Erythroblast (primary cell): ENCODE results near the gene SESN1.

Experiments used
- GATA1 ChIP-seq: IDR thresholded peaks from 2 replicates; pipeline ENCODE4 v1.6.1; 2011; ENCODE audit warnings: low read depth, mild to moderate bottlenecking, control low read depth, low read length, moderate library complexity
- POLR2A ChIP-seq: IDR thresholded peaks from 2 replicates; pipeline ENCODE4 v1.6.1; 2011; ENCODE audit warnings: mild to moderate bottlenecking, low read length

GRCh38 chr6:109130065-109130464 is 35.4 kb upstream of the SESN1 start:
- TF ChIP-seq POLR2A (no peak), GATA1 (no peak)
